ENCODE data around the gene SRGAP3.

Gene SRGAP3

GRCh38 chr3:9036404-9037131, 212.9 kb downstream of the SRGAP3 start (continued):
- no peak for TF ChIP-seq CSRNP3 (CRISPR knock-in tag; IDR thresholded peaks at IDR 0.05)
- TF ChIP-seq ARNTL (CRISPR knock-in tag; IDR thresholded peaks at IDR 0.05; ENCODE audit: borderline replicate concordance, low read depth): no peak
- no peak for TF ChIP-seq ZC3H10 (CRISPR knock-in tag; IDR thresholded peaks at IDR 0.05)
- no peak for TF ChIP-seq ESRRG (CRISPR knock-in tag; IDR thresholded peaks at IDR 0.05)
- TF ChIP-seq ZFP3 (CRISPR knock-in tag; IDR thresholded peaks at IDR 0.05): no peak
- no peak for TF ChIP-seq ZNF70 (CRISPR knock-in tag; IDR thresholded peaks at IDR 0.05)
- TF ChIP-seq GLIS3 (CRISPR knock-in tag; IDR thresholded peaks at IDR 0.05): no peak
- TF ChIP-seq TCF4 (CRISPR knock-in tag; IDR thresholded peaks at IDR 0.05; ENCODE audit: borderline replicate concordance): no peak
- no peak for TF ChIP-seq ISL1 (CRISPR knock-in tag; IDR thresholded peaks at IDR 0.05)

- no peak for ATAC-seq
- no peak for TF ChIP-seq ZFP30 (CRISPR knock-in tag; IDR thresholded peaks at IDR 0.05)
- no peak for TF ChIP-seq ZNF70 (CRISPR knock-in tag; IDR thresholded peaks at IDR 0.05)
- no peak for TF ChIP-seq RARB (CRISPR knock-in tag; IDR thresholded peaks at IDR 0.05)
- no peak for TF ChIP-seq ZNF8 (CRISPR knock-in tag; IDR thresholded peaks at IDR 0.05)
- no peak for TF ChIP-seq PATZ1 (CRISPR knock-in tag; IDR thresholded peaks at IDR 0.05; ENCODE audit: borderline replicate concordance)
- TF ChIP-seq POU6F1 (CRISPR knock-in tag; IDR thresholded peaks at IDR 0.05; ENCODE audit: borderline replicate concordance, low read depth): no peak
- no peak for TF ChIP-seq ZC3H10 (CRISPR knock-in tag; IDR thresholded peaks at IDR 0.05)
- TF ChIP-seq TOX (CRISPR knock-in tag; IDR thresholded peaks at IDR 0.05; ENCODE audit: borderline replicate concordance): no peak
These were observed 213.5 kb downstream of the SRGAP3 start for GRCh38 chr3:9035961-9036360.

GRCh38 chr3:9035473-9035872, 214.0 kb downstream of the SRGAP3 start:
- TF ChIP-seq OSR1 (CRISPR knock-in tag; IDR thresholded peaks at IDR 0.05) (no peak), CSRNP3 (CRISPR knock-in tag; IDR thresholded peaks at IDR 0.05) (no peak), POU6F1 (CRISPR knock-in tag; IDR thresholded peaks at IDR 0.05; ENCODE audit: borderline replicate concordance, low read depth) (no peak), TOX (CRISPR knock-in tag; IDR thresholded peaks at IDR 0.05; ENCODE audit: borderline replicate concordance) (no peak), ESRRG (CRISPR knock-in tag; IDR thresholded peaks at IDR 0.05) (no peak), GLIS3 (CRISPR knock-in tag; IDR thresholded peaks at IDR 0.05) (no peak), CSDC2 (CRISPR knock-in tag; IDR thresholded peaks at IDR 0.05) (no peak), ZC3H10 (CRISPR knock-in tag; IDR thresholded peaks at IDR 0.05) (no peak), ZFP30 (CRISPR knock-in tag; IDR thresholded peaks at IDR 0.05) (no peak), BACH2 (CRISPR knock-in tag; IDR thresholded peaks at IDR 0.05; ENCODE audit: borderline replicate concordance) (no peak)
- ATAC-seq: no peak

GRCh38 chr3:9033867-9034266, 215.6 kb downstream of the SRGAP3 start:
- TF ChIP-seq TSHZ2 (CRISPR knock-in tag; IDR thresholded peaks at IDR 0.05) (no peak), CSRNP3 (CRISPR knock-in tag; IDR thresholded peaks at IDR 0.05) (no peak), TOX (CRISPR knock-in tag; IDR thresholded peaks at IDR 0.05; ENCODE audit: borderline replicate concordance) (no peak), ZFP3 (CRISPR knock-in tag; IDR thresholded peaks at IDR 0.05) (no peak), PPARA (CRISPR knock-in tag; IDR thresholded peaks at IDR 0.05; ENCODE audit: borderline replicate concordance) (no peak), ZFP30 (CRISPR knock-in tag; IDR thresholded peaks at IDR 0.05) (no peak), ZNF70 (CRISPR knock-in tag; IDR thresholded peaks at IDR 0.05) (no peak), SNAI2 (CRISPR knock-in tag; IDR thresholded peaks at IDR 0.05) (no peak)
- ATAC-seq: no peak
